ENCODE data around the gene PLEK2.

GRCh38 chr14:67360470-67361206, 51.3 kb downstream of the PLEK2 start:
- TF ChIP-seq, protein P1, sequence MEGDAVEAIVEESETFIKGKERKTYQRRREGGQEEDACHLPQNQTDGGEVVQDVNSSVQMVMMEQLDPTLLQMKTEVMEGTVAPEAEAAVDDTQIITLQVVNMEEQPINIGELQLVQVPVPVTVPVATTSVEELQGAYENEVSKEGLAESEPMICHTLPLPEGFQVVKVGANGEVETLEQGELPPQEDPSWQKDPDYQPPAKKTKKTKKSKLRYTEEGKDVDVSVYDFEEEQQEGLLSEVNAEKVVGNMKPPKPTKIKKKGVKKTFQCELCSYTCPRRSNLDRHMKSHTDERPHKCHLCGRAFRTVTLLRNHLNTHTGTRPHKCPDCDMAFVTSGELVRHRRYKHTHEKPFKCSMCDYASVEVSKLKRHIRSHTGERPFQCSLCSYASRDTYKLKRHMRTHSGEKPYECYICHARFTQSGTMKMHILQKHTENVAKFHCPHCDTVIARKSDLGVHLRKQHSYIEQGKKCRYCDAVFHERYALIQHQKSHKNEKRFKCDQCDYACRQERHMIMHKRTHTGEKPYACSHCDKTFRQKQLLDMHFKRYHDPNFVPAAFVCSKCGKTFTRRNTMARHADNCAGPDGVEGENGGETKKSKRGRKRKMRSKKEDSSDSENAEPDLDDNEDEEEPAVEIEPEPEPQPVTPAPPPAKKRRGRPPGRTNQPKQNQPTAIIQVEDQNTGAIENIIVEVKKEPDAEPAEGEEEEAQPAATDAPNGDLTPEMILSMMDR (IDR thresholded peaks at IDR 0.05), result no peak
- TF ChIP-seq POLR2A (IDR thresholded peaks at IDR 0.05) (no peak), EP300 (IDR thresholded peaks at IDR 0.05) (no peak)
